Suprapubic skin (tissue), 4 donors: ENCODE measurements around the gene KCTD1. TPM values are rescaled to one million over a fixed set of nuclear protein-coding genes. Genes with fewer than 3 reads are reported as not detected.

Source experiments
- DNase-seq, 2 donors: peaks; one replicate each; pipeline ENCODE4 v3.0.0-alpha.2; 2019; ENCODE audit warnings: low spot score in 2 of 2
- H3K27ac ChIP-seq: fragments of 200-600 bp; sonication (generic); one replicate; pipeline ENCODE4 v1.5.1; 2019
- H3K27me3 ChIP-seq: fragments of 200-600 bp; sonication (generic); one replicate; pipeline ENCODE4 v1.5.1; 2019
- H3K36me3 ChIP-seq: fragments of 200-600 bp; sonication (generic); one replicate; pipeline ENCODE4 v1.5.1; 2019
- H3K4me1 ChIP-seq: fragments of 200-600 bp; sonication (generic); one replicate; pipeline ENCODE4 v1.5.1; 2019
- H3K4me3 ChIP-seq: fragments of 200-600 bp; sonication (generic); one replicate; pipeline ENCODE4 v1.5.1; 2019; ENCODE audit warnings: mild to moderate bottlenecking
- H3K9me3 ChIP-seq: fragments of 200-600 bp; sonication (generic); one replicate; pipeline ENCODE4 v1.5.1; 2019
- CTCF ChIP-seq, 2 donors: fragments of 200-600 bp in 1 of 2; fragments of 450-650 bp in 1 of 2; sonication (generic) in 1 of 2; IDR thresholded peaks; one replicate each; pipeline ENCODE4 v1.5.1; 2016 to 2019; ENCODE audit warnings: antibody characterized with exemption in 2 of 2, mild to moderate bottlenecking in 1 of 2, moderate library complexity in 1 of 2
- EP300 ChIP-seq: sonication (generic); formaldehyde crosslinking; IDR thresholded peaks from one replicate; pipeline ENCODE4 v1.6.1; 2017; ENCODE audit warnings: antibody characterized with exemption
- POLR2A ChIP-seq, 2 donors: fragments of 450-650 bp; IDR thresholded peaks; one replicate each; pipeline ENCODE4 v1.6.1; 2017; ENCODE audit warnings: antibody characterized with exemption in 2 of 2, mild to moderate bottlenecking in 2 of 2, moderate library complexity in 2 of 2
- POLR2AphosphoS5 ChIP-seq, 3 donors: sonication (generic); formaldehyde crosslinking; IDR thresholded peaks; one replicate each; pipeline ENCODE4 v1.6.1; 2017; ENCODE audit warnings: antibody characterized with exemption in 3 of 3
- WGBS: methylation state at CpG from one replicate; pipeline ENCODE4 v1.1.5; 2018; 5-methylcytosine and 5-hydroxymethylcytosine counted together
- total RNA-seq, 4 donors: library from RNA; depleted of rRNA; stranded (reverse); fragments of >200 nt; gene quantifications; one replicate each; pipeline ENCODE4 v1.1.0, GENCODE V29; 2016

KCTD1 gene
- total RNA-seq, 4 donors from 2014 or later, result 31.9 to 104 (median 69.7) TPM

GRCh38 chr18:26506012-26506411 lies 42.3 kb downstream of the KCTD1 start:
- no peak for DNase-seq
- TF ChIP-seq POLR2A (IDR thresholded peaks at IDR 0.05), result no peak
- TF ChIP-seq EP300, result no peak
- TF ChIP-seq POLR2AphosphoS5 (IDR thresholded peaks at IDR 0.05), result no peak
- no peak for TF ChIP-seq CTCF (IDR thresholded peaks at IDR 0.05)
- H3K9me3 ChIP-seq, result no peaks in the 10 kb centered on the region
- H3K4me3 ChIP-seq, result no peak overlapping the region
- H3K36me3 ChIP-seq, result no peaks in the 10 kb centered on the region
- peaks cover 12% of the 10 kb centered on the region for H3K4me1 ChIP-seq
- H3K27ac ChIP-seq, result no peak overlapping the region
- WGBS, result 94% methylated on average over 8 of the region's 8 CpGs
- no peaks in the 10 kb centered on the region for H3K27me3 ChIP-seq

GRCh38 chr18:26504831-26505230 lies 43.5 kb downstream of the KCTD1 start:
- 58% methylated on average over 3 of the region's 3 CpGs for WGBS
- H3K4me1 ChIP-seq, result peaks cover 9% of the 10 kb centered on the region
- no peaks in the 10 kb centered on the region for H3K27me3 ChIP-seq
- no peaks in the 10 kb centered on the region for H3K9me3 ChIP-seq
- H3K4me3 ChIP-seq, result no peak overlapping the region
- TF ChIP-seq POLR2A (IDR thresholded peaks at IDR 0.05) (no peak), CTCF (IDR thresholded peaks at IDR 0.05) (no peak), POLR2AphosphoS5 (IDR thresholded peaks at IDR 0.05) (no peak), EP300 (no peak)
- H3K27ac ChIP-seq, result no peak overlapping the region
- peaks cover 5% of the 10 kb centered on the region for H3K36me3 ChIP-seq
- no peak for DNase-seq

- Histone ChIP-seq H3K4me1 (peaks cover 9% of the 10 kb centered on the region), H3K27me3 (no peaks in the 10 kb centered on the region), H3K36me3 (peaks cover 7% of the 10 kb centered on the region), H3K4me3 (no peak overlapping the region), H3K27ac (no peak overlapping the region), H3K9me3 (no peaks in the 10 kb centered on the region)
- DNase-seq, result no peak
- TF ChIP-seq POLR2AphosphoS5 (IDR thresholded peaks at IDR 0.05) (no peak), CTCF (IDR thresholded peaks at IDR 0.05) (no peak), EP300 (no peak), POLR2A (IDR thresholded peaks at IDR 0.05) (no peak)
- 36% methylated on average over 7 of the region's 7 CpGs for WGBS
These were observed 45.0 kb downstream of the KCTD1 start for GRCh38 chr18:26503382-26503781.

GRCh38 chr18:26502823-26503222 lies 45.5 kb downstream of the KCTD1 start:
- DNase-seq, result no peak
- TF ChIP-seq POLR2AphosphoS5 (IDR thresholded peaks at IDR 0.05) (no peak), POLR2A (IDR thresholded peaks at IDR 0.05) (no peak), CTCF (IDR thresholded peaks at IDR 0.05) (no peak), EP300 (no peak)
- Histone ChIP-seq H3K27ac (no peak overlapping the region), H3K9me3 (no peaks in the 10 kb centered on the region), H3K36me3 (peaks cover 11% of the 10 kb centered on the region), H3K27me3 (no peaks in the 10 kb centered on the region), H3K4me3 (no peak overlapping the region), H3K4me1 (peaks cover 9% of the 10 kb centered on the region)
- 48% methylated on average over 4 of the region's 4 CpGs for WGBS

GRCh38 chr18:26497866-26498265 lies 50.5 kb downstream of the KCTD1 start:
- peaks cover under 1% of the 10 kb centered on the region for H3K4me1 ChIP-seq
- no peaks in the 10 kb centered on the region for H3K27me3 ChIP-seq
- no peak overlapping the region for H3K27ac ChIP-seq
- DNase-seq, result no peak
- 95% methylated on average over 4 of the region's 4 CpGs for WGBS
- no peak for TF ChIP-seq CTCF (IDR thresholded peaks at IDR 0.05)
- H3K36me3 ChIP-seq, result peaks cover 17% of the 10 kb centered on the region
- H3K9me3 ChIP-seq, result no peaks in the 10 kb centered on the region
- H3K4me3 ChIP-seq, result no peak overlapping the region
